Small intestine (tissue), 7 donors: ENCODE results near the gene RNASE4. TPM values are rescaled to one million over a fixed set of nuclear protein-coding genes. Genes with fewer than 3 reads are reported as not detected.

Source experiments
- DNase-seq, 2 donors: peaks; one replicate each; pipeline versions ENCODE4 v3.0.0 to v3.0.0-alpha.2; 2013
- FAIRE-seq: peaks from 2 replicates; lab custom pipeline; 2012; peaks lifted over from hg19 to GRCh38; lab: Jason Lieb, UNC
- H3K27ac ChIP-seq, 3 donors: one replicate each; pipeline ENCODE4 v1.5.1; 2013; ENCODE audit warnings: low read length in 2 of 3, mild to moderate bottlenecking in 2 of 3, control low read depth in 1 of 3, inconsistent platforms in 1 of 3, low read depth in 1 of 3, moderate library complexity in 1 of 3
- H3K27me3 ChIP-seq, 3 donors: one replicate each; pipeline ENCODE4 v1.6.1; 2013; ENCODE audit warnings: low read length in 3 of 3, inconsistent platforms in 1 of 3; ENCODE audit not compliant: control insufficient read depth in 3 of 3, insufficient read depth in 3 of 3
- H3K36me3 ChIP-seq, 3 donors: one replicate each; pipeline ENCODE4 v1.6.1; 2013; ENCODE audit warnings: low read length in 3 of 3, inconsistent platforms in 1 of 3, low read depth in 1 of 3, mild to moderate bottlenecking in 1 of 3, moderate library complexity in 1 of 3; ENCODE audit not compliant: control insufficient read depth in 3 of 3, insufficient read depth in 2 of 3
- H3K4me1 ChIP-seq, 3 donors: one replicate each; pipeline ENCODE4 v1.6.1; 2013; ENCODE audit warnings: low read length in 2 of 3, inconsistent platforms in 1 of 3, low read depth in 1 of 3, mild to moderate bottlenecking in 1 of 3, moderate library complexity in 1 of 3; ENCODE audit not compliant: control insufficient read depth in 3 of 3, insufficient read depth in 2 of 3
- H3K4me3 ChIP-seq, 3 donors: one replicate each; pipeline ENCODE4 v1.5.1; 2013; ENCODE audit warnings: low read length in 3 of 3, control low read depth in 1 of 3, inconsistent platforms in 1 of 3, low read depth in 1 of 3, mild to moderate bottlenecking in 1 of 3, moderate library complexity in 1 of 3
- H3K9me3 ChIP-seq, 2 donors: one replicate each; pipeline ENCODE4 v1.6.1; 2013; ENCODE audit warnings: low read depth in 1 of 2, low read length in 1 of 2; ENCODE audit not compliant: control insufficient read depth in 2 of 2, insufficient read depth in 1 of 2
- WGBS, 3 donors: extraction: QIAGEN DNeasy Blood & Tissue Kit; methylation state at CpG; one replicate each; pipeline ENCODE4 v1.1.7; 2013; 5-methylcytosine and 5-hydroxymethylcytosine counted together
- polyA plus RNA-seq, 4 donors: library from polyadenylated mRNA; stranded (reverse) in 3 of 4; unstranded in 1 of 4; fragments of 200-250 nt in 3 of 4; fragments of 120-200 nt in 1 of 4; gene quantifications; one replicate each; pipeline versions ENCODE4 v1.2.1 to v1.2.3, GENCODE V29; 2013
- donor health status: healthy with polysubstance abuse.
- donor health status: control.
- donor health status: control.
- donor health status: Bipolar disorder and iron deficiency.
- donor health status: healthy.

The RNASE4 gene
- polyA plus RNA-seq, 4 donors, result 8.1 to 45.7 (median 31.1) TPM

- peak overlapping the region in 2 of 3 donors; percentile 84 to 85 for H3K4me3 ChIP-seq
- WGBS, 3 donors, result 3 to 9% (median 6%) methylated on average over 7 of the region's 7 CpGs
- peak overlapping the region; percentile 98 to 100 (median 99) for H3K27ac ChIP-seq
- H3K9me3 ChIP-seq, result no peaks in the 10 kb centered on the region
- H3K4me1 ChIP-seq, result peaks cover 3 to 21% (median 5%) of the 10 kb centered on the region in 3 donors
- H3K36me3 ChIP-seq, result no peaks in the 10 kb centered on the region
- FAIRE-seq (no peak), DNase-seq (peak in 1 of 2 donors; percentile 93)
- no peaks in the 10 kb centered on the region for H3K27me3 ChIP-seq
These were observed 3.5 kb upstream of the RNASE4 start for GRCh38 chr14:20680843-20681347.

GRCh38 chr14:20681348-20682126 lies 2.8 kb upstream of the RNASE4 start:
- H3K4me1 ChIP-seq, result peaks cover 3 to 25% (median 5%) of the 10 kb centered on the region in 3 donors
- H3K4me3 ChIP-seq, result peak overlapping the region; percentile 45 to 85 (median 84)
- no peaks in the 10 kb centered on the region for H3K27me3 ChIP-seq
- FAIRE-seq (no peak), DNase-seq (peak; percentile 83 to 92)
- H3K9me3 ChIP-seq, result no peaks in the 10 kb centered on the region
- peak overlapping the region; percentile 98 to 100 (median 99) for H3K27ac ChIP-seq
- WGBS, 3 donors, result 0 to 1% (median 0%) methylated on average over 25 of the region's 25 CpGs
- no peaks in the 10 kb centered on the region for H3K36me3 ChIP-seq

- no peak for DNase-seq
- 1 to 2% (median 1%) methylated on average over 11 of the region's 11 CpGs for WGBS, 3 donors
- Histone ChIP-seq H3K36me3 (no peaks in the 10 kb centered on the region), H3K27me3 (no peaks in the 10 kb centered on the region), H3K27ac (peak overlapping the region; percentile 98 to 100 (median 99)), H3K4me1 (peaks cover 3 to 29% (median 5%) of the 10 kb centered on the region in 3 donors), H3K4me3 (peak overlapping the region; percentile 22 to 85 (median 84)), H3K9me3 (no peaks in the 10 kb centered on the region)
- no peak for FAIRE-seq
These were observed 2.3 kb upstream of the RNASE4 start for GRCh38 chr14:20682127-20682434.

- Histone ChIP-seq H3K36me3 (no peaks in the 10 kb centered on the region), H3K4me1 (peaks cover 3 to 33% (median 5%) of the 10 kb centered on the region in 3 donors), H3K4me3 (peak overlapping the region; percentile 56 to 85 (median 84)), H3K27ac (peak overlapping the region; percentile 98 to 100 (median 99)), H3K9me3 (no peaks in the 10 kb centered on the region), H3K27me3 (no peaks in the 10 kb centered on the region)
- peak; percentile 89 to 95 for DNase-seq
- FAIRE-seq, result no peak
- WGBS, 3 donors, result 0% methylated on average over 37 to 40 of the region's 40 CpGs
These were observed 1.8 kb upstream of the RNASE4 start for GRCh38 chr14:20682435-20683124.

- DNase-seq, result peak; percentile 80 to 90
- peak overlapping the region; percentile 98 to 100 (median 99) for H3K27ac ChIP-seq
- no peaks in the 10 kb centered on the region for H3K27me3 ChIP-seq
- H3K4me1 ChIP-seq, result peaks cover 3 to 39% (median 5%) of the 10 kb centered on the region in 3 donors
- H3K4me3 ChIP-seq, result peak overlapping the region; percentile 56 to 85 (median 84)
- H3K36me3 ChIP-seq, result no peaks in the 10 kb centered on the region
- H3K9me3 ChIP-seq, result no peaks in the 10 kb centered on the region
- WGBS, 3 donors, result 0% methylated on average over 38 of the region's 38 CpGs
- no peak for FAIRE-seq
These were observed 1.1 kb upstream of the RNASE4 start for GRCh38 chr14:20683125-20683890.

- peaks cover 3 to 45% (median 5%) of the 10 kb centered on the region in 3 donors for H3K4me1 ChIP-seq
- no peak for FAIRE-seq
- DNase-seq, result peak; percentile 42 to 62
- H3K27ac ChIP-seq, result peak overlapping the region; percentile 98 to 100 (median 99)
- H3K36me3 ChIP-seq, result no peaks in the 10 kb centered on the region
- no peaks in the 10 kb centered on the region for H3K9me3 ChIP-seq
- WGBS, 3 donors, result 11 to 17% (median 17%) methylated on average over 22 of the region's 22 CpGs
- H3K27me3 ChIP-seq, result no peaks in the 10 kb centered on the region
- H3K4me3 ChIP-seq, result peak overlapping the region; percentile 52 to 85 (median 64)
These were observed 499 bp downstream of the RNASE4 start for GRCh38 chr14:20684662-20685456.

- peak; percentile 74 to 81 for DNase-seq
- no peaks in the 10 kb centered on the region for H3K27me3 ChIP-seq
- H3K36me3 ChIP-seq, result no peaks in the 10 kb centered on the region
- H3K27ac ChIP-seq, result peak overlapping the region; percentile 98 to 100 (median 99)
- WGBS, 3 donors, result 19 to 48% (median 40%) methylated on average over 7 of the region's 7 CpGs
- FAIRE-seq, result no peak
- no peaks in the 10 kb centered on the region for H3K9me3 ChIP-seq
- H3K4me1 ChIP-seq, result peaks cover 0 to 36% (median 0%) of the 10 kb centered on the region in 3 donors
- H3K4me3 ChIP-seq, result peak overlapping the region in 1 of 3 donors; percentile 13
These were observed 2.2 kb downstream of the RNASE4 start for GRCh38 chr14:20686386-20687143.
